GM21723 (cell line): ENCODE data around the gene TRIM49C.
"Not testable (repeated sequence)": the region's sequence is repeated elsewhere in the genome, so short reads cannot be mapped to it uniquely, and the experiment has no call there.

ENCODE experiments used
- ATAC-seq: cut with Tn5 transposase; IDR thresholded peaks from one replicate; pipeline ENCODE4 v1.9.1; 2021; ENCODE audit warnings: mild to moderate bottlenecking, moderate library complexity; ENCODE audit not compliant: unreplicated experiment

Gene TRIM49C, protein sequence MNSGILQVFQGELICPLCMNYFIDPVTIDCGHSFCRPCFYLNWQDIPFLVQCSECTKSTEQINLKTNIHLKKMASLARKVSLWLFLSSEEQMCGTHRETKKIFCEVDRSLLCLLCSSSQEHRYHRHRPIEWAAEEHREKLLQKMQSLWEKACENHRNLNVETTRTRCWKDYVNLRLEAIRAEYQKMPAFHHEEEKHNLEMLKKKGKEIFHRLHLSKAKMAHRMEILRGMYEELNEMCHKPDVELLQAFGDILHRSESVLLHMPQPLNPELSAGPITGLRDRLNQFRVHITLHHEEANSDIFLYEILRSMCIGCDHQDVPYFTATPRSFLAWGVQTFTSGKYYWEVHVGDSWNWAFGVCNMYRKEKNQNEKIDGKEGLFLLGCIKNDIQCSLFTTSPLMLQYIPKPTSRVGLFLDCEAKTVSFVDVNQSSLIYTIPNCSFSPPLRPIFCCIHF

DNA sequence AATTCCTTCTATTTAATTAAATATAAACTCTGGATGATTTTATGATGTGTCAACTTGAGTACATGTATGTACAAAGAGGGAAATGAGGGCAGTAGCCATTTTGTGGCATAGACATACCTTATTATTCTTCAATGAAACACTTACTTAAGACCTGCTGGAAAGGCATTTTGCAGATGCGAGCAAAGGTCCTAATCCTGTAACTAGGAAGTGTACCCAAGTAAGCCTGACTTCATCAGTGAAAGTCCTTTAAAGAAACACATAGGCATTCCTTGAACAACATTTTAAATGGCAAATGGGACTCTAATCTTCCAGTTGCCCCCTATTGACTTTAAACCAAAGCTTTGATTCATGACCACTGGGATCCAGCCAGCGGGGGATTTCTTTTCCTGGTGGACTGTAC is at the start of gene TRIM49C:
Gene TRIM49C (plus strand): TSS at position 301 of the 400 bp plus-strand sequence. CDS start 4,106 bp downstream, outside the sequence.
- ATAC-seq, result not testable (repeated sequence)

DNA sequence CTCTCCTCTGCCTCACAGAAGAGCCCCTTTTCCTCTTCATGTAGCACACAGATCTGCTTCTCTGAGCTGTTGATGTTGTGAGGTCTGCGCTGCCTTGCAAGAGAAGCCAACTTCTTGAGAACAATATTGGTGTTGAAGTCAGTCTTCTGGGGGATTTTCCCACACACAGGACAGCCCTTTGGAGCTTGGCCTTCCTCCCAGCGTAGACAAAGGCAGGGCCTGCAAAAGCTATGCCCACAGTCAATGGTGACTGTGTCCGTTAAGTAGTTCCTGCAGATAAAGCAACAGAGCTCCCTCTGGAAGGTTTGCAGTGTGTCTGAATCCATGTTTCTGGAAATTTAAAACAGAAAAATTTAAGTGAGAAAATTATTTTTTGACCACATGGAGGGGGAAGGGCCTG is 6.7 kb upstream of the TRIM49C start:
- ATAC-seq, result not testable (repeated sequence)

DNA sequence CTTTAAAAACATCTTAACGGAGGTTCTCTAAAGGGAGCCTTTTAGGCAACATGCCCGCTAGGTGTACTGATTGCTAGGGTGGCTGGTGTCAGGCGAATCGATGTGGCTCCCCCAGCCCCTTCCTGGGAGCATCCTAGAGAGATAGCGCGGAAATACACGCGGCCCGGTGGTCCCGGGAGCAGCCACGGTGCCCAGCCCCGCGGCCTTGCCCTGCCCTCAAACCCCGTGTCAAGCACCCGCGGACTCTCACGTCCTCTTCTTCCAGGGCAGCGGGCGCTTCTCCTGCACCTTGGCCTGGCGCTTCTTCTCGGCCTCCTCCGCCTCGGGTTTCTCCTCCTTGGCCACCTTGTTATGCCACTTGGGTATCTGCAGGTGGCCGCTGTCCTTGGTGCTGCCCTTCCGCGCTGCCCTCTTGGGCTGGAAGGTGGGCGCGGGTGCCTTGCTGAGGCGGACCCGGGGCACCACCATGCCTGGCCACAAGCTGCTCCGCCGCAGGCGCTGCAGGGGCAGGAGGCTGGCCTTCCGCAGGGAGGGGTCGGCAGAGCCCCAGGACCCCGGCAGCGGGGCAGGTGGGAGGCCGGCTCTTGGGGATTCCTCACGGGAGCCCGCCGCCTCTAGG is 20.8 kb downstream of the TRIM49C start:
- ATAC-seq, result not testable (repeated sequence)

DNA sequence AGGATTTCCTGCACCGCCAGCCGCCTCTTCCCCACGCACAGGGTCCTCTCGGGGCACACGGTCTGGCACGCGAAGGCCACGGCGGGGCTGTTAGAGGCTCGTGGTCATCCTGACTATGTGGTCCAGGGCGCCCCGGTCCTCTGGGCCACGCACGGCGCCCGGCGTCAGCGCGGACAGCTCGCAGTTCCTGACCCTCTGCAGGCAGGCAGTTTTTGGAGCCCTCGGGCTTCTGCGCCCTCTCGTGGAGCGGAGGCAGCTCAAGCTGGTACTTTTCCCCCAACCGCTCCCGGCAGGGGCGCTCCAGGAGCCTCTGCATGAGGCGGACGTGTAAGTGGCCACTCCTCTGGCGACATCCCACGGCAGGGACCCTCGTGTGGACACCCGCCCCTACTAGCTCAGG is 21.4 kb downstream of the TRIM49C start:
- not testable (repeated sequence) for ATAC-seq

DNA sequence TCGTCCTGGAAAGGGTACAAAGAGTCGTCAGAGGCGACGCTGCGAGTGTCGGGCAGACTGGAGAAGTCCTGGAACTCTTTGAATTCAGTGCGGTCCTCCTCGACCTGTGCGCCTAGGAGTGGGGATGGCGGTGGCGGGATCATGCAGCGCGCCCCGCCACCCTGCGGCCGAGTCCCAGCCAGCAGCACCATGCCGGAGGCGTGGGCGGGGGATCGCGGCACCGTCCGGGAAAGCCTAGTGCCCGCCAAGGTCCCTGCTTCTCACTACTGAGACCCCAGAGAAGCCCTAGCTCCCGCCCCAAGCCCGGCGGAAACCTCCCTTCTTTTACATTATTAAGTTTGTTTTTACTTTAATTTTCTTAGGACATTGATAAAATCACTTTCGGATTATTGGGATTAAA is 22.6 kb downstream of the TRIM49C start:
- not testable (repeated sequence) for ATAC-seq

DNA sequence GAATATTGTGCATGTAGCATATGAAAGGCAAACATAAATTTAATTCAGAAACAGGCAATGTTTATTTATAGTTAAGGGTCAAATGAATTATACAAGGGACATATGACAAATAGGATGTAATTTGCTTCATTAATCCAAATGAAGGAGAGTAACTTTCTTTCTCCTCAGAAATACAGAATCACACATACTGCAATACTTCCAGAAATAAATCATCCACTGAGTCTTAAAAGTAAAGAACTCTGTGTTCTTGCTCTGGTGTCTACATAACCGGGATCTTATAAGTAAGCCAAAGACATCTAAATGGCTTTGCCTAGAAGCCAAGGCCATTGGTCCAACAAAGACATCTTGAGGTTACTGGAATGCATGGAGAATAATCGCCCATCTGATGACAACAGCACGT is 54.7 kb downstream of the TRIM49C start, which contains the start of gene UBTFL1:
Gene UBTFL1 (plus strand): TSS at position 301 of the 400 bp plus-strand sequence. CDS start 0 bp downstream, at position 301.
- ATAC-seq, result not testable (repeated sequence)

DNA sequence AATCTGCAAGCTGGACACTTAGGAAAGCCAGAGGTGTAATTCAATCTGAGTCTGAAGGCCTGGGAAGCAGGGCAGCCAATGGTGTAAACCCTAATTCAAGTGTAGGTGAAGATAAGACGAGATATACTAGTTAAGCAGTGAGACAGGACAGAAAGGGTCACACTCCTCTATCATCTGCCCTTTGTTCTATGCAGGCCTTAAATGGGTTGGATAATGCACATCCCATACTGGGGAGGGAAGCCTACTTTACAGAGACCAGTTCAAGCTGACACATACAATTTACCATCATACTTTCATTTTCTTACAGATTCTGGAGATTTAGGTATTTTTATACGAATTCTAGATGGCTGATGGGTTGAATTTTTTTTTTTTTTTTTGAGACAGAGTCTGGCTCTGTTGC is 57.8 kb downstream of the TRIM49C start:
- not testable (repeated sequence) for ATAC-seq
